Epithelial cell of prostate (primary cell): ENCODE data around the gene FBXL13.
"Not testable (repeated sequence)": the region's sequence is repeated elsewhere in the genome, so short reads cannot be mapped to it uniquely, and the experiment has no call there.

Experiments
- DNase-seq: peaks from one replicate; pipeline ENCODE4 v3.0.0-alpha.2; 2011; ENCODE audit warnings: low read depth, low spot score
- H3K27ac ChIP-seq: fragments of 450-650 bp; 2 replicates; pipeline ENCODE4 v1.5.1; 2017; ENCODE audit warnings: mild to moderate bottlenecking

Gene FBXL13

GRCh38 chr7:102988631-102989560 is 85.7 kb downstream of the FBXL13 start:
- H3K27ac ChIP-seq = no peak overlapping the region
- no peak for DNase-seq

GRCh38 chr7:102988088-102988487 is 86.5 kb downstream of the FBXL13 start:
- DNase-seq = no peak
- H3K27ac ChIP-seq = no peak overlapping the region

- DNase-seq = no peak
- no peak overlapping the region for H3K27ac ChIP-seq
Measured at GRCh38 chr7:102985176-102985783, 89.3 kb downstream of the FBXL13 start.

GRCh38 chr7:102983602-102984001 is 91.0 kb downstream of the FBXL13 start:
- no peak for DNase-seq
- no peak overlapping the region for H3K27ac ChIP-seq

- H3K27ac ChIP-seq = no peak overlapping the region
- DNase-seq = no peak
Measured at GRCh38 chr7:102982235-102982634, 92.4 kb downstream of the FBXL13 start.

GRCh38 chr7:102981451-102981850 is 93.1 kb downstream of the FBXL13 start:
- H3K27ac ChIP-seq = no peak overlapping the region
- no peak for DNase-seq

- no peak overlapping the region for H3K27ac ChIP-seq
- no peak for DNase-seq
Measured at GRCh38 chr7:102979670-102980069, 94.9 kb downstream of the FBXL13 start.

- peak overlapping the region; percentile 54 for H3K27ac ChIP-seq
- DNase-seq = no peak
Measured at GRCh38 chr7:102978284-102978683, 96.3 kb downstream of the FBXL13 start.

GRCh38 chr7:102977586-102977985 is 97.0 kb downstream of the FBXL13 start:
- peak overlapping the region; percentile 54 for H3K27ac ChIP-seq
- not testable (repeated sequence) for DNase-seq

GRCh38 chr7:102976493-102976892 is 98.1 kb downstream of the FBXL13 start:
- DNase-seq = no peak
- no peak overlapping the region for H3K27ac ChIP-seq

GRCh38 chr7:102975854-102976253 is 98.7 kb downstream of the FBXL13 start:
- no peak for DNase-seq
- no peak overlapping the region for H3K27ac ChIP-seq

- no peak overlapping the region for H3K27ac ChIP-seq
- DNase-seq = no peak
Measured at GRCh38 chr7:102974366-102975236, 100.0 kb downstream of the FBXL13 start.

GRCh38 chr7:102973096-102973802 is 101.3 kb downstream of the FBXL13 start:
- H3K27ac ChIP-seq = no peak overlapping the region
- DNase-seq = no peak

- H3K27ac ChIP-seq = no peak overlapping the region
- DNase-seq = no peak
Measured at GRCh38 chr7:102967798-102968197, 106.8 kb downstream of the FBXL13 start.

GRCh38 chr7:102966465-102966864 is 108.1 kb downstream of the FBXL13 start:
- no peak for DNase-seq
- no peak overlapping the region for H3K27ac ChIP-seq

- H3K27ac ChIP-seq, DNase-seq: not testable (repeated sequence)
Measured at GRCh38 chr7:102961993-102962392, 112.6 kb downstream of the FBXL13 start.

GRCh38 chr7:102958004-102958403 is 116.6 kb downstream of the FBXL13 start:
- not testable (repeated sequence) for DNase-seq, H3K27ac ChIP-seq

GRCh38 chr7:102954359-102954758 is 120.2 kb downstream of the FBXL13 start:
- not testable (repeated sequence) for DNase-seq, H3K27ac ChIP-seq

GRCh38 chr7:102953406-102953805 is 121.2 kb downstream of the FBXL13 start:
- no peak overlapping the region for H3K27ac ChIP-seq
- DNase-seq = no peak

GRCh38 chr7:102951839-102952238 is 122.8 kb downstream of the FBXL13 start:
- DNase-seq = no peak
- H3K27ac ChIP-seq = no peak overlapping the region
